ENCODE measurements around the gene TCERG1L. TPM values are rescaled to one million over a fixed set of nuclear protein-coding genes. Genes with fewer than 3 reads are reported as not detected.

The TCERG1L gene
- total RNA-seq, 1 donor from 2014 or later: not detected

DNA sequence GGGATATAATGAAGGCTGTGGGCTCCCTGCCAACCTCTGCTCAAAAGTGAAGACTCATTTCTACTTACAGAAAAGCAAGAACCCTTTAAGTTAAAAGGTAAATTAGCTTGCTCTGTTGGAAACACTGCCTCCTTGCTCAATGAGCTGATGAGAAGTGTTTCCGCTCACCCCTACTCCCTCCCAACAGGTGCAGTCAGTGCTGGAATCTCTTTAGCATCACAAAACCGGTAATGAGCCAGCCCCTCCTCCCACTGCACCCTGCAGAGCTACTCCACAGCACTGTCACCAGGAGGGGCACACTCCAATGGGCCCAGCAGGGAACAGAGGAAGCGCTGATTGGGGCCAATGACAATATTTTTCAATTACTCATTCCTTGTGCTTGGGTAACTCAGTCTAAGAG is 262.5 kb downstream of the TCERG1L start:
- H3K9me3 ChIP-seq: no peaks in the 10 kb centered on the region
- H3K4me3 ChIP-seq: no peak overlapping the region
- intact Hi-C loops (cut with DNase I): no loop called here
- ATAC-seq: no peak
- TF ChIP-seq, protein P1, sequence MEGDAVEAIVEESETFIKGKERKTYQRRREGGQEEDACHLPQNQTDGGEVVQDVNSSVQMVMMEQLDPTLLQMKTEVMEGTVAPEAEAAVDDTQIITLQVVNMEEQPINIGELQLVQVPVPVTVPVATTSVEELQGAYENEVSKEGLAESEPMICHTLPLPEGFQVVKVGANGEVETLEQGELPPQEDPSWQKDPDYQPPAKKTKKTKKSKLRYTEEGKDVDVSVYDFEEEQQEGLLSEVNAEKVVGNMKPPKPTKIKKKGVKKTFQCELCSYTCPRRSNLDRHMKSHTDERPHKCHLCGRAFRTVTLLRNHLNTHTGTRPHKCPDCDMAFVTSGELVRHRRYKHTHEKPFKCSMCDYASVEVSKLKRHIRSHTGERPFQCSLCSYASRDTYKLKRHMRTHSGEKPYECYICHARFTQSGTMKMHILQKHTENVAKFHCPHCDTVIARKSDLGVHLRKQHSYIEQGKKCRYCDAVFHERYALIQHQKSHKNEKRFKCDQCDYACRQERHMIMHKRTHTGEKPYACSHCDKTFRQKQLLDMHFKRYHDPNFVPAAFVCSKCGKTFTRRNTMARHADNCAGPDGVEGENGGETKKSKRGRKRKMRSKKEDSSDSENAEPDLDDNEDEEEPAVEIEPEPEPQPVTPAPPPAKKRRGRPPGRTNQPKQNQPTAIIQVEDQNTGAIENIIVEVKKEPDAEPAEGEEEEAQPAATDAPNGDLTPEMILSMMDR (IDR thresholded peaks at IDR 0.05): no peak
- no peaks in the 10 kb centered on the region for H3K36me3 ChIP-seq
- no peak for DNase-seq
- no peak overlapping the region for H3K27ac ChIP-seq
- no peaks in the 10 kb centered on the region for H3K27me3 ChIP-seq (ENCODE audit: low read depth)
- H3K4me1 ChIP-seq: no peaks in the 10 kb centered on the region

GRCh38 chr10:131048606-131049005 is 262.9 kb downstream of the TCERG1L start:
- ATAC-seq (no peak), DNase-seq (no peak)
- Histone ChIP-seq H3K27ac (no peak overlapping the region), H3K9me3 (no peaks in the 10 kb centered on the region), H3K4me1 (no peaks in the 10 kb centered on the region), H3K4me3 (no peak overlapping the region), H3K36me3 (no peaks in the 10 kb centered on the region), H3K27me3 (ENCODE audit: low read depth) (no peaks in the 10 kb centered on the region)
- intact Hi-C loops (cut with DNase I): no loop called here
- TF ChIP-seq, protein P1 (IDR thresholded peaks at IDR 0.05): no peak

DNA sequence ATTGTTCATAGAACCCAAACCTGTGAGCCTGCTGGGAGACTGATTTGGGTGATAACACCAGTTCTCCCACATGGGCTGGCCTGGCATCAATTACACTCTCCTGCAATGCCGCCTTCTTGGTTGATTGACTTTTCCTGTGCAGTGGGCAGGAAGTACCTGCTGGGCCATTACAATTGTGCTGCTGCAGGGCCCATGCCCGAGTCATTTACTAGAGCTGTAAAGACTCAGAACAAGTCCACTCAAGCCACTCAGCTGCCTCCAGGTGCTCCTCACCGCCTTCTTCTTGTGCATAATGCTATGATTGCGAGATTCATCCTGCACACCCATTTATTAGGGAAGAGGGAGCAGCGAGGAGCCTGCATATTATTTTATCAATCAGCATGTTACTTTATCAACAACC is 264.0 kb downstream of the TCERG1L start:
- DNase-seq: no peak

GRCh38 chr10:131046194-131046593 is 265.3 kb downstream of the TCERG1L start:
- Histone ChIP-seq H3K36me3 (no peaks in the 10 kb centered on the region), H3K4me3 (no peak overlapping the region), H3K27ac (no peak overlapping the region), H3K4me1 (no peaks in the 10 kb centered on the region), H3K9me3 (no peaks in the 10 kb centered on the region), H3K27me3 (ENCODE audit: low read depth) (no peaks in the 10 kb centered on the region)
- ATAC-seq: no peak
- no peak for DNase-seq
- TF ChIP-seq, protein P1 (IDR thresholded peaks at IDR 0.05): no peak
- intact Hi-C loops (cut with DNase I): no loop called here

More for the DNA sequence above, 264.0 kb downstream of the TCERG1L start:
- ATAC-seq: no peak
- TF ChIP-seq, protein P1 (IDR thresholded peaks at IDR 0.05): no peak
- intact Hi-C loops (cut with DNase I): no loop called here
- H3K9me3 ChIP-seq: no peaks in the 10 kb centered on the region
- no peak overlapping the region for H3K4me3 ChIP-seq
- H3K4me1 ChIP-seq: no peaks in the 10 kb centered on the region
- no peaks in the 10 kb centered on the region for H3K27me3 ChIP-seq (ENCODE audit: low read depth)
- H3K36me3 ChIP-seq: no peaks in the 10 kb centered on the region
- no peak overlapping the region for H3K27ac ChIP-seq

DNA sequence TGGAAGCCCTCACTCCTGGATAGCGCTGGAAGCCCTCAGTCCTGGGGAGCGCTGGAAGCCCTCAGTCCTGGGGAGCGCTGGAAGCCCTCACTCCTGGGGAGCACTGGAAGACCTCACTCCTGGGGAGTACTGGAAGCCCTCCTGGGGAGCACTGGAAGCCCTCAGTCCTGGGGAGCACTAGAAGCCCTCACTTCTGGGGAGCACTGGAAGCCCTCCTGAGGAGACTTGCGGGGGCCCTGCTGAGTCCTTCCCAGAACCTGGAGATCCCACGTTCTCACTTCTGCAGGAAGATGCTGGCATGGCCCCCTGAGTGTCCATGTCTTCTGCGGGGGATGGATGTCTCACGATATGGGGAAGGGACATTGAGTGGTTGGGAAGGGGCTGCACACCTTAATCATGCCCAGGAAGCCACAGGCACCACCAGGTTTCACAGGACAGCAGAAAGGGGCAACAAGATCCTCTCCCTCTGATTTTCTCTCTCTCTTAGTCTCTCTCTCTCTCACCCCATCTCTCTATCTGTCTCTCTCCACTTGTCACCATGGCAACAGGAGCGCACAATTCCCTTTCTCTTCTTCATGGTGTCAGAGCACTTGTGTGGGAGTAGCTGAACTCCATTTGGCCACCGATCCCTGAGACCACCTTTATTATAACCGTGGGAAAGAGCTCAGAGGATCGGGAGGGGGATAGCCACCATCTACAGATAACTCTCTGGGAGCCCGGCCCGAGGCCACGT is 267.0 kb downstream of the TCERG1L start:
- Histone ChIP-seq H3K4me3 (no peak overlapping the region), H3K36me3 (no peaks in the 10 kb centered on the region), H3K4me1 (no peaks in the 10 kb centered on the region), H3K27ac (no peak overlapping the region), H3K27me3 (ENCODE audit: low read depth) (no peaks in the 10 kb centered on the region), H3K9me3 (no peaks in the 10 kb centered on the region)
- intact Hi-C loops (cut with DNase I): no loop called here
- ATAC-seq (no peak), DNase-seq (no peak)
- TF ChIP-seq, protein P1 (IDR thresholded peaks at IDR 0.05): no peak
